NCI-H524 (cell line): ENCODE results near the gene RAB6B.
A peak's percentile ranks its signal among the peaks of the same experiment; 100 is the strongest.

Source experiments
- DNase-seq, 2 experiments: peaks; one replicate each; lab custom pipeline; 2025; lab: John Stamatoyannopoulos, UW

RAB6B gene

DNA sequence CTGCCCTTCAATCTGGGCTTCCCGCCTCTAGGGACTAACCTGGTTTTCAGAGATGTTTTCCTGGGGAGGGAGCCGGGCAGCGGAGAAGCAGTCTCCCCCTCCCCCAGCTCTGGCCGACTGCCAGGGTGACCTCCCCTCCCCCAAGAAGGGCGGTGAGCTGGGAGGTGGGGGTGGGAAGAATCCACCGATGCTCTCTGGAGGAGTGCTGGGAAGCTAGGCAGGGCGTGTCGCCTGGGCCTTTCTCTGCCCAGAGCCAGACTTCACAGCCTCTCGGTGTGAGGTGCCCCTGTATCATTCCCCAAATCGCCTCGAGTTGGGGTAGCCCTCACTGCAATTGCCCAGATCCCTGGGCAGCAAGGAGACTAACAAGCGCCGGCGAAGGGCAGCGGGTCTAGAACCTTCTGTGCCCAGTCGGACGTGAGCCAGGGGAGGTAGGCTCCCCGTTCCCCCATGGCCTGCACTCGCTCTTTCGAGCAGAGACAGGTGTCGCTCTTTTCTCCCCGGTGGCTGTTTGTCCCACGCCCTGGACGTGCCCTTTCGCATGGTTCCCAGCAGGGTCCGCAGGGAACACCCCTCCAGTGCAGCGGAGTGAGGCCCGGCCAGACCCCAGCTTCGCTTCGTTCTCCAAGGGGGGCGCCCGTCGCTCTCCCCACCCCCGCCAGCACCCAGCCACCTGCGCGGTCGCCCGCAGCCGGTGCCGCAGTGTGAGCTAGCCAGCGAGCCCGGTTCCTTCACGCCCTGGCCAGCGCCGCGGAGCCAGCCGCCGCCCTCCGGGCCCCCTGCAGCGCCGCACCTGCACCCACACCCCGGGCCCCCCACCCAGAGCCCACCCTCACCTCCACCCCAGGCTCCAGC, 1.1 kb downstream of the RAB6B start:
- DNase-seq = no peak

DNA sequence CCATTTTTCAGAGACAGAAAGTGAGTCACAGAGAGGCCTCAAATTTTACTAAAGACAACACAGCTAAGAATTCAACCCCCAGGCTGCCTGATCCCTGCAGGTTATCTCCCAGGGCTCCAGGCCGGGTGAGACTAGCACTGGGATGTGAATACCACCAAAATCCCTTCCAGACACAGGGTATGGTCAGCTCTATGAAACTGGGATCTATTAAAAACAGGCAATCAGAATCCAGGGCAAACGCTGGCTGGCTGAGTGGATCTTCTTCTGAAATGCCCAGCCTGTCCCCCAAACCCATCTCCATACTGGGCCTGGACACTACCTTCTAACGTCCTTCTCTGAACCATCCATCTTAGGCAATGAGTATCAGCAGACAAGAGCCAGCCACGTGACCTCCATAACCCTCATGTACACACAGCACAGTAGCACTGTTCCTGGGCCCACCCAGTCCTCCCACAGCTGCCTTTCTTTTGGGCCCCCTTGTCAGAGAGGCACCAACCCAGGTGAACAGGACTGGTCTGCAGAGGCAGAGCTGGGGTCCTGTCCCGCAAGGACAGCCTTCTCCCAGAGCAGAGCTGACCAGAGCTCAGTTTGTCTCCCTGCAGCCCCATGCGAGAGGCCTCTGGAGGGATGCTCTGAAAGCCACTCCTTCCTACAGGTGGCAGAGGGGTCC, 1.9 kb downstream of the RAB6B start:
- DNase-seq = no peak

DNA sequence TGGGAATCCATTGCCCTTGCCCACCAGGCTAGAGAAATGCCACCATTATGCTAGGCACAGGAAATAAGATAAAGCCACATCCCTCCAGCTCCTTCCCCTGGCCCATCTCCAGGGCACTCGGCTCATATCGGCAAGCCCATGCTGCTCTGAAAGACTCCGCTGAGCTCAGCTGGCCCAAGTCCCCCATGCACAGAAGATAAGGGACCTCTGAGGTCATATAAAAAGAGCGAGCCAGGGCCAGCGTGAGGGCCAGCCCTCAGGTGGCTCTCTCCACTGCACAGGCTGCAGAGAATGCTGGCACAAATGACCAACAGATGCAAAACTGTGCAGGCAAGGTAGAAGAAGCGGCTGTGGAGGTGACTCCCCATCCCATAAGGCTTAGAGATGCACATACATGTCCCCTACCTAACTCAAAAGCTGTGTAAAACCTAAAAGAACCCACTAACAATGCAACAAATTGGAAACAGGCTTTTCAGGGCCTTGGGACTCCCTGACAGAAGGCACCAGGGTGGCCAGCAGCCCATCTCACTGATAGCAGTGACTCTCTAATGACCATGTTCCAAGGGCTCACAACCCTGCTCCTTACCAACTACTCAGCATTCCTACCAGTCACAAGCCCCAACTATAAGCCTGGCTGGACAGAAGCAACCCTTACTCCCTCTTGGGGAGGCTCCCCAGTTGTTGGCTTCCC, 3.0 kb downstream of the RAB6B start:
- no peak for DNase-seq

- DNase-seq = peak; percentile 99 to 100
These were observed 3.9 kb downstream of the RAB6B start for GRCh38 chr3:133891662-133892378.

DNA sequence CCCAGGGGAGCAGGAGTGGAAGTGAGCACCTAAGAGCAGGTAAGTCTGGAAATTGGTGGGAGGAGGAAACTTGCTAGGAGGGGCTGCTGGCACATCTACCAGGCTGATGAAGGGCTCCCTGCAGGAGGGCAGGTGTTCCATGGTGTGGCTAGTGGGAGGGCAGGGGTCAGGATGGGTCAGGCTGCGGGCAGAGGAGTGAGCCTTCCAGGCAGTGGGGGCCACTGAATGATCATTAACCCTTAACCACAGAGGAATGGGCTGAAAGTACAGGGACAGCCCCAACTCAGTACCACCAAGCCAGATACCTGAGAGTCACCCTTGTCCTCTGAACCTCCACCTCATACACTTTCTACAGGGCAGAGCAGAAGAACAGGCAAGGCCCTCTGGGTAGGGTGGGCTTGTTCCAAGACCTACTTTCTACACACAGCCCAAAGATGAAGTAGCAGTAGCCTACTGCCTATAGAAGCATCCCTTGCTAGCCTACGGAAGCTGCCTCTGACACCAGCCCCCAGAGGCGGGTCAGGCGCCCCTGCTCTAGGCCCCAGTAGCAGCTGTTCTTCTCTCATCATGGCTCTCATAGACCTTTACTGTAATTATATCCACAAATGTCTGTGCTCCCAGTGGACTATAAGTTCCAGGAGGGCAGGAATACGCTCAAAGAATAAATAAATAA, 4.6 kb downstream of the RAB6B start:
- DNase-seq = peak; percentile 39 to 59

DNA sequence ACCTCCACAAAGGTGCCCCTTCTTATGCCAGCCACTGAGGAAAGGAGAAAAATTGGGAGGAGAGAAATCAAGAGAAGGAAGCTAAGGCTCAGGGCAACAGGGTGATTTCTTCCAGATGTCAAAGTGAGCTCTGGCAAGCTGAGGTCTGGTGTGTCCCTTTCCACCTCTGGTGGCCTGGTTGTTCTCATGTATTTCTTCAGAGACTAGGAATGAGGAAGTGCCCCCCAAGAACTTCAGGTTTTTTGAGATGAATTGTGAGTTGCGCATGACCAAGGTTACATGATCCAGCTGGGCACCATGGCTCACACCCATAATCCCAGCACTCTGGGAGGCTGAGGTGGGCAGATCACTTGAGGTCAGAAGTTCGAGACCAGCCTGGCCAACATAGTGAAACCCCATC, 5.6 kb downstream of the RAB6B start:
- DNase-seq = no peak

DNA sequence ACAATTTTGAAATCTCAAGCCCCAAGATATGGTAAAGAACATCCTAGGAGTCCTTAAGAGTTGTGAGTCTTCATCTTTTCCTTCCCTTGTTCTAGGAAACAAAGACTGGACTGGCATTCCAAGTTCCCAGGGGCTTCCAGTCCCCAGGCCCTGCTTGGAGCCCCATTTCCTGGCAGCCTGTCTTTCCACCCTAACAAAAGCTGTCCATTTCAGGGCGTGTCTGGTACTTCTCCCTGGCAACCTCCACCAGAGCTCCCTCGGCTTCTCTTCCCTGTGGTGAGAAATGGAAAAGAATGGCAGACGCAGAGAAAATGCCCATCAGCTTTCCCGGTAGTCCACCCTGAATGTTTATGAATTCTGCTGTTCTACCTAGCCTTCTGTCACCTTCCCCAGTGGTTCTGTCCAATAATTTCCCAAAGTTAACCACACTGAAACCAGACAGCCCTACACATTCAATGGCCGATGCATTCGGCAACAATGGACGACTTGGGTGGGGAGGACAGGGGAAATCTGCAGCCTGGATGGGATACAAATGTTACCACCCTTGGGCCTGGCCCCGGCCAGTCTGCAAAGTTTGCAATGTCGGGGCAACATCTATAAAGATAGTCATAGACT, 6.8 kb downstream of the RAB6B start:
- no peak for DNase-seq

DNA sequence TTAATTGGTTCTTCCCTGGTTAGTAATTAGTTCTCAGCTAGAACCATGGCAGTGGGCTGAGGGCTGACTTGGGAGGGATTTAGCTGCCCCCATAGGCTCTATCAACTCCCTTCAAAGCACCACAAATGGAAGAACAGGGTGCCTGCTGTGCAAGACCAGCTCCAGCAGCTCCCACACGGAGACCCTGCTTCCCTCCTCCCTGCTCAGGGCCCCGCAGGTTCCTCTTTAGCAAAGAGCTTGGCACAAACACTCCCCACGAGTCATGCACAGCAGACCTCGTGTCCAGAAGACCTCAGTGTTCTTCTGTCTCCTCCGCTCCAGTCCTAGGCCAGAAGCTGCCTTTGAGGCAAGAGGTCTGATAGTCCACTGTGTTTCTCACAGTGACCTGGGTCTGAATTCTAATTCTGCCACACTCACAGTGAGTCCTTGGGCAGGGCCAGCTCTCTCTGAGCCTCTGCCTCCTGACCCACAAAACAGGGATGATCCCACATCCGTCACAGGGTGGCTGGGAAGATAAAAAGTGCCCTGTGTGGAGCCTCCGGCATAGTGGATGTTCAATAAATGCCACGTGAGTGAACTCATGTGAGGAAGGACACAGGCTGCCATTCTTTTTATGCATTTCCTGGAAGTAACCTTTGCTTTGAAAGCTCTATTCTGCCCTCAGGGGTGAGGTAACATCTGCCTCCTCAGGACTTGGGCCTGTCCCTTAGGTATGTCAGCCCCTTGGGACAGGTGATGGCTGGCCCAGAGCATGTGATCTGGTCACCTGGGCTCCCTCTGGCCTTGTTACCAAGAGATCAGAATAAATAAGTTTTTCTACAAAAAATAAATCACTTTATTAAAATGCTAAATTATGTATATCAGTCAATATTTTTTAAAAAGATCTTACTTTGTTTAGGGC, 7.6 kb downstream of the RAB6B start:
- DNase-seq = no peak

GRCh38 chr3:133887074-133887802, 8.4 kb downstream of the RAB6B start:
- DNase-seq = peak in 1 of 2 experiments; percentile 10

GRCh38 chr3:133886031-133886722, 9.5 kb downstream of the RAB6B start:
- DNase-seq = no peak

- DNase-seq = no peak
These were observed 10.6 kb downstream of the RAB6B start for GRCh38 chr3:133884887-133885711.

- DNase-seq = no peak
These were observed 11.4 kb downstream of the RAB6B start for GRCh38 chr3:133884054-133884886.

DNA sequence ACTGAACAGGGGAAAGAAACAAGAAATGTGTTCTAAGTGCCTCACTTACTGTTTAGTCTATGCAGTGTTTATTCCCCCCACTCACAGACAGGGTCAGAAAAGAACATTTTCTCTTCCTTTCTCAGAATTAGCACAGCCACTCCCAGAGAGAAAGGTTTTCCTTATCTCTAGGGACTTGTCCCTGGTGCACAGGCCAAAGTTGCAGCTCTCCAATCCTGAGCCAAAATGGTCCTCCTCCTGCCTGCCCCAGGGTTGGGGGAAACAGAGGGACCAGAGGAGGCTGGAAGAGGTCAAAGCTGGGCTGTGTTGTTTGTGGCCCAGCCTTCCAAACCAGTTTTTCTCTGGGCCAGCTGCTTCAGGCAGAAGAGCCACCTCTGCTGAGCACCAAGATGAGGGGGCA, 12.0 kb downstream of the RAB6B start:
- no peak for DNase-seq

GRCh38 chr3:133882986-133883586, 12.6 kb downstream of the RAB6B start:
- no peak for DNase-seq

- DNase-seq = no peak
These were observed 13.5 kb downstream of the RAB6B start for GRCh38 chr3:133881939-133882825.

DNA sequence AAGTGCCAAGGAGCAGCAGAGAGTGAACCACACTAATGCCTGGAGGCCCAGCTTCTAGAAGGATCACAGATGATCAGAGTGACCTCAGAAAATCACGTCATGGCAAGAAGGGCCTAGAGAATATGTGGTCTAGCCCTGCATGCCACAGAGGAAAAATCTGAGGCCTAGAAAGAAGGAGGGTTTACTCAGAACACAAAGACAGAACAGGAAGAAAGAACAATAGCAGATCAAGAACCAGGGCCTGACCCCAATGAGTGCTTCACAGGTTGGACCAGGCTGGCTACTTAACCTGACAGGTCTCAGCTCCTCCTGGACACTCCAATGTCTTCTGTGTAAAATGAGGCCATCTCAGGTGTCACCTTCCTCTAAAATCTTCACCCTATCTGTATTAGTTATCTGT, 14.2 kb downstream of the RAB6B start:
- DNase-seq = no peak
